IPS DF 6.9 (cell line): ENCODE results near the gene PRMT1.

ENCODE experiments used
- DNase-seq: peaks from one replicate; pipeline ENCODE4 v3.0.0-alpha.2; 2013; ENCODE audit warnings: low read depth, low spot score
- H3K27ac ChIP-seq: one replicate; pipeline ENCODE4 v1.5.1; 2013; ENCODE audit warnings: low read length, control low read depth
- H3K27me3 ChIP-seq: 2 replicates; pipeline ENCODE4 v1.6.1; 2013; ENCODE audit warnings: mild to moderate bottlenecking, low read length; ENCODE audit not compliant: control insufficient read depth, insufficient read depth
- H3K36me3 ChIP-seq: 2 replicates; pipeline ENCODE4 v1.6.1; 2013; ENCODE audit warnings: low read length; ENCODE audit not compliant: control insufficient read depth, insufficient read depth
- H3K4me1 ChIP-seq: 2 replicates; pipeline ENCODE4 v1.6.1; 2013; ENCODE audit warnings: low read length; ENCODE audit not compliant: control insufficient read depth, insufficient read depth
- H3K4me3 ChIP-seq: 2 replicates; pipeline ENCODE4 v1.5.1; 2013; ENCODE audit warnings: mild to moderate bottlenecking, low read length
- H3K9me3 ChIP-seq: 2 replicates; pipeline ENCODE4 v1.6.1; 2013; ENCODE audit warnings: low read length, inconsistent platforms; ENCODE audit not compliant: control insufficient read depth, insufficient read depth
- WGBS: extraction: QIAGEN DNeasy Blood & Tissue Kit; methylation state at CpG from one replicate; pipeline ENCODE4 v1.1.7; 2013; ENCODE audit warnings: mixed read lengths, missing lambda C conversion rate; ENCODE audit not compliant: insufficient read length, insufficient coverage; 5-methylcytosine and 5-hydroxymethylcytosine counted together

The PRMT1 gene

GRCh38 chr19:49639401-49640112 is 37.5 kb upstream of the PRMT1 start:
- Histone ChIP-seq H3K4me3 (peak overlapping the region; percentile 38; the same call in 1 of the 2 replicates), H3K9me3 (no peaks in the 10 kb centered on the region), H3K27ac (no peak overlapping the region), H3K4me1 (peaks cover 3% of the 10 kb centered on the region), H3K27me3 (no peaks in the 10 kb centered on the region), H3K36me3 (no peaks in the 10 kb centered on the region)
- WGBS, result no CpG with 5 or more reads among the region's 31 CpGs
- no peak for DNase-seq

GRCh38 chr19:49640113-49640898 is 36.8 kb upstream of the PRMT1 start, which contains the start of gene RRAS:
RRAS (minus strand) TSS chr19:49640143; CDS start chr19:49640098, 45 bp downstream.
- Histone ChIP-seq H3K36me3 (no peaks in the 10 kb centered on the region), H3K4me3 (peak within 1 kb of the TSS; percentile 38; the same call in 1 of the 2 replicates), H3K27ac (no peak within 1 kb of the TSS), H3K4me1 (peaks cover 3% of the 10 kb centered on the region), H3K27me3 (no peaks in the 10 kb centered on the region), H3K9me3 (no peaks in the 10 kb centered on the region)
- WGBS, result no CpG with 5 or more reads among the region's 51 CpGs
- peak; percentile 100 for DNase-seq

- WGBS, result no CpG with 5 or more reads among the region's 87 CpGs
- H3K36me3 ChIP-seq, result peaks cover 12% of the 10 kb centered on the region; the same call in 1 of the 2 replicates
- DNase-seq, result peak; percentile 98
- peak within 1 kb of the TSS; percentile 99 for H3K4me3 ChIP-seq
- peaks cover 2% of the 10 kb centered on the region for H3K4me1 ChIP-seq
- H3K27me3 ChIP-seq, result no peaks in the 10 kb centered on the region
- H3K9me3 ChIP-seq, result no peaks in the 10 kb centered on the region
- H3K27ac ChIP-seq, result no peak within 1 kb of the TSS
These were observed 35.2 kb upstream of the PRMT1 start, which contains the start of gene SCAF1 for GRCh38 chr19:49641688-49642491. SCAF1 (plus strand) TSS chr19:49642209; CDS start chr19:49645027, 2,818 bp downstream.

- WGBS, result no CpG with 5 or more reads among the region's 5 CpGs
- DNase-seq, result no peak
- Histone ChIP-seq H3K9me3 (no peaks in the 10 kb centered on the region), H3K27me3 (no peaks in the 10 kb centered on the region), H3K36me3 (peaks cover 14% of the 10 kb centered on the region; the same call in 1 of the 2 replicates), H3K4me1 (peaks cover 2% of the 10 kb centered on the region), H3K4me3 (peak overlapping the region; percentile 99), H3K27ac (no peak overlapping the region)
These were observed 34.5 kb upstream of the PRMT1 start for GRCh38 chr19:49642492-49643035.

GRCh38 chr19:49643466-49643865 is 33.6 kb upstream of the PRMT1 start:
- H3K27me3 ChIP-seq, result no peaks in the 10 kb centered on the region
- no peaks in the 10 kb centered on the region for H3K9me3 ChIP-seq
- H3K4me1 ChIP-seq, result 0 out of 2 replicates have a peak, but pooled peaks cover 2% of the 10 kb centered on the region
- WGBS, result no CpG with 5 or more reads among the region's 2 CpGs
- no peak overlapping the region for H3K27ac ChIP-seq
- H3K36me3 ChIP-seq, result peaks cover 14% of the 10 kb centered on the region; the same call in 1 of the 2 replicates
- DNase-seq, result no peak
- H3K4me3 ChIP-seq, result no peak overlapping the region

- no peaks in the 10 kb centered on the region for H3K4me1 ChIP-seq
- H3K36me3 ChIP-seq, result peaks cover 26% of the 10 kb centered on the region
- H3K27me3 ChIP-seq, result no peaks in the 10 kb centered on the region
- no peak for DNase-seq
- H3K4me3 ChIP-seq, result no peak overlapping the region
- no CpG with 5 or more reads among the region's 11 CpGs for WGBS
- no peaks in the 10 kb centered on the region for H3K9me3 ChIP-seq
- H3K27ac ChIP-seq, result no peak overlapping the region
These were observed 31.5 kb upstream of the PRMT1 start for GRCh38 chr19:49645592-49645991.

GRCh38 chr19:49645995-49646394 is 31.1 kb upstream of the PRMT1 start:
- H3K27me3 ChIP-seq, result no peaks in the 10 kb centered on the region
- H3K9me3 ChIP-seq, result no peaks in the 10 kb centered on the region
- no peak overlapping the region for H3K4me3 ChIP-seq
- H3K27ac ChIP-seq, result no peak overlapping the region
- no CpG with 5 or more reads among the region's 13 CpGs for WGBS
- no peaks in the 10 kb centered on the region for H3K4me1 ChIP-seq
- H3K36me3 ChIP-seq, result peaks cover 27% of the 10 kb centered on the region
- no peak for DNase-seq

GRCh38 chr19:49646586-49646985 is 30.5 kb upstream of the PRMT1 start:
- DNase-seq, result no peak
- H3K36me3 ChIP-seq, result peaks cover 32% of the 10 kb centered on the region
- WGBS, result no CpG with 5 or more reads among the region's 17 CpGs
- H3K27ac ChIP-seq, result no peak overlapping the region
- H3K27me3 ChIP-seq, result no peaks in the 10 kb centered on the region
- H3K4me1 ChIP-seq, result no peaks in the 10 kb centered on the region
- H3K4me3 ChIP-seq, result no peak overlapping the region
- no peaks in the 10 kb centered on the region for H3K9me3 ChIP-seq

- Histone ChIP-seq H3K4me3 (no peak overlapping the region), H3K27ac (no peak overlapping the region), H3K4me1 (no peaks in the 10 kb centered on the region), H3K9me3 (no peaks in the 10 kb centered on the region), H3K27me3 (no peaks in the 10 kb centered on the region), H3K36me3 (peaks cover 50% of the 10 kb centered on the region)
- no peak for DNase-seq
- WGBS, result no CpG with 5 or more reads among the region's 72 CpGs
These were observed 25.8 kb upstream of the PRMT1 start for GRCh38 chr19:49651029-49651819.
